ENCODE data around the gene MRO. TPM values are rescaled to one million over a fixed set of nuclear protein-coding genes. Genes with fewer than 3 reads are reported as not detected.

Gene MRO
- total and polyA plus RNA-seq, 2 of the 8 experiments (the other 6 are each of a cell fraction or from before 2014, with no cell fraction given): 0.65 to 1.0 TPM

- H3K18ac ChIP-seq (ENCODE audit: extremely low read depth, low read length): no peak overlapping the region
- H2BK5ac ChIP-seq (ENCODE audit: low read depth, low read length): no peak overlapping the region
- H3K14ac ChIP-seq (ENCODE audit: insufficient read length): no peak overlapping the region
- no peak overlapping the region for H3K4me2 ChIP-seq (ENCODE audit: insufficient read depth in 1 of 2, low read depth in 2 of 2, low read length in 2 of 2)
- H3K36me3 ChIP-seq (ENCODE audit: control insufficient read depth in 2 of 4, insufficient read depth in 4 of 4, low read length in 3 of 4): no peaks in the 10 kb centered on the region
- H4K91ac ChIP-seq (replicated peaks; ENCODE audit: insufficient read length, low read length): no peak overlapping the region
- H3K27me3 ChIP-seq (replicated peaks in 1 of 4; ENCODE audit: control insufficient read depth in 3 of 4, extremely low read depth in 1 of 4, insufficient read depth in 3 of 4, low read length in 3 of 4): no peaks in the 10 kb centered on the region
- no peak overlapping the region for H3K4me3 ChIP-seq (ENCODE audit: extremely low read depth in 1 of 4, insufficient read depth in 2 of 4, low read depth in 3 of 4, low read length in 4 of 4)
- ChIA-PET POLR2A (ENCODE audit: partially characterized antibody) (interaction anchor here (0.8 kb wide), 1 partner anchor 19 kb away, joined by 3 read pairs; the partner anchor contains the start of gene ME2), CTCF (ENCODE audit: partially characterized antibody) (interaction anchor here (0.6 to 1.1 kb wide), 2 partner anchors 99 to 145 kb away, joined by 3 read pairs; no protein-coding TSS in a partner anchor)
- H3K9me3 ChIP-seq (ENCODE audit: insufficient read depth in 2 of 2, low read depth in 1 of 2, low read length in 1 of 2): no peaks in the 10 kb centered on the region
- no peak overlapping the region; the same call in 1 of the 2 replicates for H2AFZ ChIP-seq (ENCODE audit: low read length)
- H2BK12ac ChIP-seq (ENCODE audit: low read depth, low read length): no peak overlapping the region
- no peak overlapping the region for H3K23ac ChIP-seq (ENCODE audit: insufficient read length)
- H2AK5ac ChIP-seq (ENCODE audit: low read depth, low read length): no peak overlapping the region
- no peak overlapping the region for H2BK15ac ChIP-seq (ENCODE audit: low read length)
- DNase-seq (ENCODE audit: low read depth in 1 of 2, low spot score in 2 of 2) (no peak), FAIRE-seq (no peak)
- no peaks in the 10 kb centered on the region for H3K4me1 ChIP-seq (replicated peaks in 1 of 4; ENCODE audit: control insufficient read depth in 3 of 4, insufficient read depth in 4 of 4, low read length in 3 of 4)
- H4K5ac ChIP-seq (ENCODE audit: insufficient read length, low read depth, low read length): no peak overlapping the region
- no peak overlapping the region for H3K56ac ChIP-seq (replicated peaks; ENCODE audit: insufficient read length, low read depth, low read length)
- H2BK120ac ChIP-seq (replicated peaks; ENCODE audit: low read depth, low read length): no peak overlapping the region
- H3K79me1 ChIP-seq (ENCODE audit: low read depth, low read length): no peaks in the 10 kb centered on the region
- H3K79me2 ChIP-seq (ENCODE audit: control insufficient read depth in 1 of 2, insufficient read depth in 2 of 2, low read length in 2 of 2): no peaks in the 10 kb centered on the region
- no peak overlapping the region for H2BK20ac ChIP-seq (ENCODE audit: low read length)
- H3K27ac ChIP-seq (ENCODE audit: low read depth, low read length): no peak overlapping the region
- H3K23me2 ChIP-seq (ENCODE audit: low read depth, low read length): no peaks in the 10 kb centered on the region; the same call in 1 of the 2 replicates
- H3K4ac ChIP-seq (replicated peaks; ENCODE audit: insufficient read length, low read depth, low read length): no peak overlapping the region
- no peak overlapping the region for H3K9ac ChIP-seq (replicated peaks in 1 of 4; ENCODE audit: extremely low read depth in 1 of 4, low read depth in 3 of 4, low read length in 3 of 4)
- no peak overlapping the region for H4K8ac ChIP-seq (ENCODE audit: extremely low read depth, insufficient read depth, low read length)
- no peaks in the 10 kb centered on the region for H4K20me1 ChIP-seq (replicated peaks in 1 of 2; ENCODE audit: control insufficient read depth in 1 of 2, insufficient read depth in 2 of 2, low read length in 2 of 2)
- TF ChIP-seq SRF (IDR thresholded peaks at IDR 0.05; ENCODE audit: low read depth, low read length): no peak
- no peak for TF ChIP-seq KDM5A (IDR thresholded peaks at IDR 0.05; ENCODE audit: low read length)
- TF ChIP-seq, protein P1, sequence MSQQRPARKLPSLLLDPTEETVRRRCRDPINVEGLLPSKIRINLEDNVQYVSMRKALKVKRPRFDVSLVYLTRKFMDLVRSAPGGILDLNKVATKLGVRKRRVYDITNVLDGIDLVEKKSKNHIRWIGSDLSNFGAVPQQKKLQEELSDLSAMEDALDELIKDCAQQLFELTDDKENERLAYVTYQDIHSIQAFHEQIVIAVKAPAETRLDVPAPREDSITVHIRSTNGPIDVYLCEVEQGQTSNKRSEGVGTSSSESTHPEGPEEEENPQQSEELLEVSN (IDR thresholded peaks at IDR 0.05): no peak
- TF ChIP-seq BACH1 (IDR thresholded peaks at IDR 0.05; ENCODE audit: low read length): no peak
- no peak for TF ChIP-seq CTBP2 (IDR thresholded peaks at IDR 0.05; ENCODE audit: borderline replicate concordance, insufficient read depth, insufficient read length, low read length)
- TF ChIP-seq EP300 (IDR thresholded peaks at IDR 0.05; ENCODE audit: borderline replicate concordance in 1 of 2, low read depth in 2 of 2, low read length in 2 of 2): no peak
- TF ChIP-seq, protein P2, sequence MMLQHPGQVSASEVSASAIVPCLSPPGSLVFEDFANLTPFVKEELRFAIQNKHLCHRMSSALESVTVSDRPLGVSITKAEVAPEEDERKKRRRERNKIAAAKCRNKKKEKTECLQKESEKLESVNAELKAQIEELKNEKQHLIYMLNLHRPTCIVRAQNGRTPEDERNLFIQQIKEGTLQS (IDR thresholded peaks at IDR 0.05; ENCODE audit: insufficient read depth, low read depth, low read length): no peak
- TF ChIP-seq BCL11A (IDR thresholded peaks at IDR 0.05; ENCODE audit: low read depth in 2 of 2, low read length in 2 of 2): no peak
- no peak for TF ChIP-seq SUZ12 (IDR thresholded peaks at IDR 0.05; ENCODE audit: low read length)
- no peak for TF ChIP-seq POLR2A (IDR thresholded peaks at IDR 0.05; ENCODE audit: control extremely low read depth in 1 of 2, low read depth in 2 of 2, low read length in 2 of 2)
Observed at GRCh38 chr18:50859793-50860555, 40.2 kb upstream of the MRO start.
